Vagina (tissue), 2 donors: ENCODE measurements around the gene POLA1.

Source experiments
- POLR2A ChIP-seq, 2 donors: fragments of 450-650 bp; IDR thresholded peaks; one replicate each; pipeline ENCODE4 v1.6.1; 2017; ENCODE audit warnings: antibody characterized with exemption in 2 of 2, mild to moderate bottlenecking in 2 of 2, moderate library complexity in 2 of 2
- TF ChIP-seq, protein P1 (sequence below), 3 experiments: fragments of 450-650 bp in 2 of 3; fragments of 200-600 bp in 1 of 3; sonication (generic) in 1 of 3; IDR thresholded peaks; one replicate each; pipeline ENCODE4 v1.5.1; 2017 to 2019; ENCODE audit warnings: antibody characterized with exemption in 3 of 3, mild to moderate bottlenecking in 2 of 3, moderate library complexity in 2 of 3

DNA sequence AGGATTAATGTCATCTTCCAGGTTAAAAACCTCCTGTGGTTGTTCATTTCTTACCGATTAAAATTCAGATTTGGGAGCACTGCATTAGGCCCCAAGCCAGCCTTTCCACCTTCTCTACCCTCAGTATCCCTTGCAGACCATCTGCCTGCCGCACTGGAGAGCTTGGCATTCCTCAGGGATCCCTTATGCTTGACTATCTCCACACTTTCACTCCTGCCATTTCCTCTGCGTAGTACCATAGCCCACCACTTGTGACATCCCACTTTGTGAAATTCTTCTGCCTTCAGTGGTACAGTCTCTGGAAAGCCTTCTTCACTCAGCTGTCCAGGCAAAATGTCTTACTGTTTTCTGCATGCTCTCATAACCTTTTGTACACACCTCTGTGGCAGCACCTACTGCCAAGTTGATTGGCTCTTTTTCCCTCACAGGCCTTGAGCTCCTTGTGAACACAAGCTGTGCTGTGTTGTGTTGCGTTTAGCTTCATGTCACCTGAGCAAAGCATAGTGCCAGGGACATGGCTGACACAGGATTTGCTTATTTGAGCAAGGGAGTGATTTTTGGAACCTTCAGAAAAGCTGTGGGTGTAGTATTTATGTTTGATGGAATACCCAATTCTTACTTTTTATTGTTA lies 165.6 kb downstream of the POLA1 start:
- TF ChIP-seq, protein P1, sequence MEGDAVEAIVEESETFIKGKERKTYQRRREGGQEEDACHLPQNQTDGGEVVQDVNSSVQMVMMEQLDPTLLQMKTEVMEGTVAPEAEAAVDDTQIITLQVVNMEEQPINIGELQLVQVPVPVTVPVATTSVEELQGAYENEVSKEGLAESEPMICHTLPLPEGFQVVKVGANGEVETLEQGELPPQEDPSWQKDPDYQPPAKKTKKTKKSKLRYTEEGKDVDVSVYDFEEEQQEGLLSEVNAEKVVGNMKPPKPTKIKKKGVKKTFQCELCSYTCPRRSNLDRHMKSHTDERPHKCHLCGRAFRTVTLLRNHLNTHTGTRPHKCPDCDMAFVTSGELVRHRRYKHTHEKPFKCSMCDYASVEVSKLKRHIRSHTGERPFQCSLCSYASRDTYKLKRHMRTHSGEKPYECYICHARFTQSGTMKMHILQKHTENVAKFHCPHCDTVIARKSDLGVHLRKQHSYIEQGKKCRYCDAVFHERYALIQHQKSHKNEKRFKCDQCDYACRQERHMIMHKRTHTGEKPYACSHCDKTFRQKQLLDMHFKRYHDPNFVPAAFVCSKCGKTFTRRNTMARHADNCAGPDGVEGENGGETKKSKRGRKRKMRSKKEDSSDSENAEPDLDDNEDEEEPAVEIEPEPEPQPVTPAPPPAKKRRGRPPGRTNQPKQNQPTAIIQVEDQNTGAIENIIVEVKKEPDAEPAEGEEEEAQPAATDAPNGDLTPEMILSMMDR (IDR thresholded peaks at IDR 0.05): no peak
- TF ChIP-seq POLR2A (IDR thresholded peaks at IDR 0.05): no peak
